GM23338 (cell line): ENCODE results near the gene GEMIN2. TPM values are rescaled to one million over a fixed set of nuclear protein-coding genes. Genes with fewer than 3 reads are reported as not detected.

Experiments
- ATAC-seq: fragments of 200-7000 bp; cut with Tn5 transposase; 3 replicates; pipeline ENCODE4 v1.9.1; 2020
- DNase-seq: peaks from one replicate; pipeline ENCODE4 v3.0.0-alpha.2; 2015; ENCODE audit warnings: low spot score
- H2AFZ ChIP-seq: fragments of 200-600 bp; sonication (generic); 2 replicates; pipeline ENCODE4 v1.8.0; 2016; ENCODE audit warnings: antibody characterized with exemption, mild to moderate bottlenecking, moderate library complexity
- H3F3A ChIP-seq: fragments of 200-600 bp; sonication (generic); replicated peaks from 2 replicates; pipeline ENCODE4 v1.8.0; 2017; ENCODE audit warnings: antibody characterized with exemption, mixed run types, low read depth
- H3K27ac ChIP-seq: fragments of 200-600 bp; sonication (generic); 2 replicates; pipeline ENCODE4 v1.6.1; 2016; ENCODE audit warnings: low read depth
- H3K27me3 ChIP-seq: fragments of 200-600 bp; sonication (generic); 2 replicates; pipeline ENCODE4 v1.8.0; 2016; ENCODE audit warnings: mild to moderate bottlenecking, mixed run types, moderate library complexity; ENCODE audit not compliant: insufficient read depth
- H3K36me3 ChIP-seq: fragments of 200-600 bp; sonication (generic); 2 replicates; pipeline ENCODE4 v1.8.0; 2016; ENCODE audit warnings: mild to moderate bottlenecking; ENCODE audit not compliant: insufficient read depth
- H3K4me1 ChIP-seq: fragments of 200-600 bp; sonication (generic); 2 replicates; pipeline ENCODE4 v1.8.0; 2016; ENCODE audit warnings: mild to moderate bottlenecking, moderate library complexity; ENCODE audit not compliant: insufficient read depth
- H3K4me2 ChIP-seq: fragments of 200-600 bp; sonication (generic); 2 replicates; pipeline ENCODE4 v1.7.1; 2017; ENCODE audit warnings: mixed run types
- H3K4me3 ChIP-seq: fragments of 200-600 bp; sonication (generic); 2 replicates; pipeline ENCODE4 v1.6.1; 2016; ENCODE audit warnings: mixed run types
- H3K79me2 ChIP-seq: fragments of 200-600 bp; sonication (generic); replicated peaks from 2 replicates; pipeline ENCODE4 v1.8.0; 2017; ENCODE audit warnings: mild to moderate bottlenecking; ENCODE audit not compliant: insufficient read depth
- H3K9me2 ChIP-seq: fragments of 200-600 bp; sonication (generic); 2 replicates; pipeline ENCODE4 v1.8.0; 2017; ENCODE audit not compliant: insufficient read depth
- H4K20me1 ChIP-seq: fragments of 200-600 bp; sonication (generic); replicated peaks from 2 replicates; pipeline ENCODE4 v1.8.0; 2017; ENCODE audit warnings: mild to moderate bottlenecking; ENCODE audit not compliant: insufficient read depth
- H3K27ac Mint-ChIP-seq: 2 replicates; pipeline ENCODE4 v1.8.0; 2020; ENCODE audit warnings: inconsistent platforms, mild to moderate bottlenecking, moderate library complexity, mixed read lengths
- H3K27me3 Mint-ChIP-seq: 3 replicates; pipeline ENCODE4 v1.8.0; 2022; ENCODE audit warnings: low read depth, mild to moderate bottlenecking, moderate library complexity, mixed read lengths, inconsistent platforms; ENCODE audit not compliant: insufficient read depth, poor library complexity
- H3K36me3 Mint-ChIP-seq: 3 replicates; pipeline ENCODE4 v1.8.0; 2021; ENCODE audit warnings: low read depth, mild to moderate bottlenecking, inconsistent platforms, moderate library complexity, mixed read lengths
- H3K4me1 Mint-ChIP-seq: 3 replicates; pipeline ENCODE4 v1.8.0; 2020; ENCODE audit warnings: mild to moderate bottlenecking, inconsistent platforms, mixed read lengths
- H3K4me3 Mint-ChIP-seq: 3 replicates; pipeline ENCODE4 v1.8.0; 2021; ENCODE audit warnings: moderate library complexity, mild to moderate bottlenecking, inconsistent platforms, mixed read lengths
- H3K9me3 Mint-ChIP-seq: 3 replicates; pipeline ENCODE4 v1.8.0; 2020; ENCODE audit warnings: moderate library complexity, mild to moderate bottlenecking, inconsistent platforms, mixed read lengths
- CREB1 ChIP-seq: fragments of 250-450 bp; sonication (Bioruptor Pico); IDR thresholded peaks from 2 replicates; pipeline ENCODE4 v1.5.0; 2020; ENCODE audit warnings: low read depth, mild to moderate bottlenecking, moderate library complexity
- EZH2 ChIP-seq: fragments of 200-600 bp; sonication (generic); IDR thresholded peaks from one replicate; pipeline ENCODE4 v1.8.0; 2017; ENCODE audit warnings: antibody characterized with exemption, mild to moderate bottlenecking, low read depth; ENCODE audit not compliant: unreplicated experiment
- EZH2phosphoT487 ChIP-seq: fragments of 200-600 bp; sonication (generic); IDR thresholded peaks from one replicate; pipeline ENCODE4 v1.8.1; 2018; ENCODE audit warnings: antibody characterized with exemption; ENCODE audit not compliant: unreplicated experiment
- JUNB ChIP-seq: IDR thresholded peaks from one replicate; pipeline ENCODE4 v1.6.1; 2016; ENCODE audit warnings: antibody characterized with exemption; ENCODE audit not compliant: unreplicated experiment
- NANOG ChIP-seq: IDR thresholded peaks from 2 replicates; pipeline ENCODE4 v1.6.1; 2016; ENCODE audit warnings: antibody characterized with exemption, borderline replicate concordance
- STAT1 ChIP-seq: IDR thresholded peaks from one replicate; pipeline ENCODE4 v1.6.1; 2016; ENCODE audit warnings: antibody characterized with exemption; ENCODE audit not compliant: unreplicated experiment
- ZNF114 ChIP-seq: fragments of 250-450 bp; sonication (Bioruptor Pico); IDR thresholded peaks from 2 replicates; pipeline ENCODE4 v1.5.0; 2020; ENCODE audit warnings: mild to moderate bottlenecking, moderate library complexity
- ZNF331 ChIP-seq: fragments of 250-450 bp; sonication (Bioruptor Pico); IDR thresholded peaks from 2 replicates; pipeline ENCODE4 v1.5.0; 2020; ENCODE audit warnings: low read depth, mild to moderate bottlenecking, moderate library complexity
- polyA plus RNA-seq: library from polyadenylated mRNA; unstranded; fragments of >200 nt; fragmentation: Nextera tagmentation; extraction: Ambion mirVana; gene quantifications from 2 replicates; pipeline ENCODE4 v1.2.1, GENCODE V29; 2016
- total RNA-seq: library from RNA; depleted of rRNA; stranded (reverse); fragments of >200 nt; shearing (Covaris generic); gene quantifications from 2 replicates; pipeline ENCODE4 v1.2.3, GENCODE V29; 2014
- TF ChIP-seq, protein P1 (sequence below), 2 experiments: fragments of 200-600 bp in 1 of 2; sonication (generic) in 1 of 2; conservative IDR thresholded peaks; 2 replicates each; pipeline versions ENCODE4 v1.5.1 to v1.6.1; 2016 to 2017; ENCODE audit warnings: antibody characterized with exemption in 2 of 2, low read depth in 2 of 2, mild to moderate bottlenecking in 2 of 2, moderate library complexity in 1 of 2
- TF ChIP-seq, protein P2 (sequence below): IDR thresholded peaks from 2 replicates; pipeline ENCODE4 v1.6.1; 2016; ENCODE audit warnings: antibody characterized with exemption
- TF ChIP-seq, protein P3 (sequence below): IDR thresholded peaks from one replicate; pipeline ENCODE4 v1.6.1; 2018; ENCODE audit warnings: antibody characterized with exemption; ENCODE audit not compliant: unreplicated experiment

GEMIN2 gene
- total and polyA plus RNA-seq, 2 experiments from 2014 or later: 37.0 to 61.6 TPM

DNA sequence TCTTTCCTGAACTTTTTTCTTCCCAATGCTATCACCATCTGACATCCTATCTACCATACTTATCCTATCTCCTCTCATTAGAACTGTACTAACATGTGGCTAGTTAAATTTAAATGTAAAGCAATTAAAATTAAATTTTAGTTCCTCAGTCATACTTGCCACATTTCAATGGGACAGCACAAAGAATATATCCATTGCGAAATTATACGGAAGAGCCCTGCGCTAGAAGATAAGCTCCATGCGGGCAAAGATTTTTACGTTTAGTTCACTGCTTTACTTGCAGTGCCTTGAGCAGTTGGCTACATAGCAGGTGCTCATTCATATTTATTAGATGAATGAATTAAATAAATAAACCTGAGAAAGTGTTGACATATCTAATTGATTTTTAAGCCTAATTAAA, 44.2 kb upstream of the GEMIN2 start:
- H4K20me1 ChIP-seq: peaks cover 13% of the 10 kb centered on the region; the same call in 1 of the 2 replicates
- peaks cover 24% of the 10 kb centered on the region; the same call in 1 of the 2 replicates for H3K36me3 ChIP-seq
- H3F3A ChIP-seq: no peaks in the 10 kb centered on the region
- H2AFZ ChIP-seq: no peak overlapping the region
- TF ChIP-seq, protein P1, sequence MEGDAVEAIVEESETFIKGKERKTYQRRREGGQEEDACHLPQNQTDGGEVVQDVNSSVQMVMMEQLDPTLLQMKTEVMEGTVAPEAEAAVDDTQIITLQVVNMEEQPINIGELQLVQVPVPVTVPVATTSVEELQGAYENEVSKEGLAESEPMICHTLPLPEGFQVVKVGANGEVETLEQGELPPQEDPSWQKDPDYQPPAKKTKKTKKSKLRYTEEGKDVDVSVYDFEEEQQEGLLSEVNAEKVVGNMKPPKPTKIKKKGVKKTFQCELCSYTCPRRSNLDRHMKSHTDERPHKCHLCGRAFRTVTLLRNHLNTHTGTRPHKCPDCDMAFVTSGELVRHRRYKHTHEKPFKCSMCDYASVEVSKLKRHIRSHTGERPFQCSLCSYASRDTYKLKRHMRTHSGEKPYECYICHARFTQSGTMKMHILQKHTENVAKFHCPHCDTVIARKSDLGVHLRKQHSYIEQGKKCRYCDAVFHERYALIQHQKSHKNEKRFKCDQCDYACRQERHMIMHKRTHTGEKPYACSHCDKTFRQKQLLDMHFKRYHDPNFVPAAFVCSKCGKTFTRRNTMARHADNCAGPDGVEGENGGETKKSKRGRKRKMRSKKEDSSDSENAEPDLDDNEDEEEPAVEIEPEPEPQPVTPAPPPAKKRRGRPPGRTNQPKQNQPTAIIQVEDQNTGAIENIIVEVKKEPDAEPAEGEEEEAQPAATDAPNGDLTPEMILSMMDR (conservative IDR thresholded peaks at IDR 0.05; ENCODE audit: low read depth in 2 of 2): no peak
- peaks cover 2% of the 10 kb centered on the region for H3K27me3 Mint-ChIP-seq
- no peaks in the 10 kb centered on the region for H3K27me3 ChIP-seq
- no peak overlapping the region for H3K4me3 Mint-ChIP-seq
- H3K4me1 ChIP-seq: no peaks in the 10 kb centered on the region
- no peaks in the 10 kb centered on the region for H3K9me2 ChIP-seq
- H3K27ac Mint-ChIP-seq: no peak overlapping the region
- 0 out of 2 replicates have a peak, but pooled peaks cover 3% of the 10 kb centered on the region for H3K79me2 ChIP-seq
- no peak overlapping the region for H3K4me3 ChIP-seq
- H3K4me1 Mint-ChIP-seq: no peaks in the 10 kb centered on the region
- no peak for ATAC-seq
- peaks cover 41% of the 10 kb centered on the region for H3K36me3 Mint-ChIP-seq
- H3K27ac ChIP-seq: no peak overlapping the region
- no peak for DNase-seq
- no peaks in the 10 kb centered on the region for H3K9me3 Mint-ChIP-seq
- no peak overlapping the region for H3K4me2 ChIP-seq

DNA sequence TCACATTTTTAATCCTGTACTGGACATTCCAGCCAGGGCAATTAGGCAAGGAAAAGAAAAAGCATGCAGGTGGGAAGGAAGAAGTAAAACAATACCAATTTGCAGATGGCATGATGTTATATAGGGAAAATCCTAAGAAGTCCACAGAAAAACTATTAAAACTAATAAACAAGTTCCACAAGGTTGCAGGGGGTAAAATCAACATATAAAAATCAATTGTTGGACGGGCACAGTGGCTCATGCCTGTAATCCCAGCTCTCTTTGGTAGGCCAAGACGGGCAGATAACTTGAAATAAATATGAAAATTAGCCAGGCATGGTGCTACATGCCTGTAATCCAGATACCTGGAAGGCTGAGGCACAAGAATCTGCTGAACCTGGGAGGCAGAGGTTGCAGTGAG, 43.0 kb upstream of the GEMIN2 start:
- Histone ChIP-seq H3K79me2 (0 out of 2 replicates have a peak, but pooled peaks cover 3% of the 10 kb centered on the region), H3K36me3 (peaks cover 33% of the 10 kb centered on the region; the same call in 1 of the 2 replicates), H4K20me1 (peaks cover 13% of the 10 kb centered on the region; the same call in 1 of the 2 replicates), H3K4me3 (no peak overlapping the region), H3K27ac (no peak overlapping the region), H3K4me2 (no peak overlapping the region), H3K9me2 (no peaks in the 10 kb centered on the region), H3F3A (no peaks in the 10 kb centered on the region), H3K4me1 (no peaks in the 10 kb centered on the region), H2AFZ (no peak overlapping the region), H3K27me3 (no peaks in the 10 kb centered on the region)
- Mint-ChIP-seq H3K4me3 (no peak overlapping the region), H3K36me3 (peaks cover 45% of the 10 kb centered on the region), H3K27ac (no peak overlapping the region), H3K27me3 (peaks cover 2% of the 10 kb centered on the region), H3K9me3 (no peaks in the 10 kb centered on the region), H3K4me1 (no peaks in the 10 kb centered on the region)
- ATAC-seq (no peak), DNase-seq (no peak)
- TF ChIP-seq, protein P1 (conservative IDR thresholded peaks at IDR 0.05; ENCODE audit: low read depth in 2 of 2): no peak
- TF ChIP-seq STAT1 (no peak), ZNF114 (CRISPR knock-in tag) (no peak), JUNB (no peak), CREB1 (CRISPR knock-in tag) (no peak), NANOG (no peak), EZH2 (no peak), ZNF331 (no peak), EZH2phosphoT487 (no peak)
- TF ChIP-seq, protein P2, sequence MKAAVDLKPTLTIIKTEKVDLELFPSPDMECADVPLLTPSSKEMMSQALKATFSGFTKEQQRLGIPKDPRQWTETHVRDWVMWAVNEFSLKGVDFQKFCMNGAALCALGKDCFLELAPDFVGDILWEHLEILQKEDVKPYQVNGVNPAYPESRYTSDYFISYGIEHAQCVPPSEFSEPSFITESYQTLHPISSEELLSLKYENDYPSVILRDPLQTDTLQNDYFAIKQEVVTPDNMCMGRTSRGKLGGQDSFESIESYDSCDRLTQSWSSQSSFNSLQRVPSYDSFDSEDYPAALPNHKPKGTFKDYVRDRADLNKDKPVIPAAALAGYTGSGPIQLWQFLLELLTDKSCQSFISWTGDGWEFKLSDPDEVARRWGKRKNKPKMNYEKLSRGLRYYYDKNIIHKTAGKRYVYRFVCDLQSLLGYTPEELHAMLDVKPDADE: no peak
- TF ChIP-seq, protein P3, sequence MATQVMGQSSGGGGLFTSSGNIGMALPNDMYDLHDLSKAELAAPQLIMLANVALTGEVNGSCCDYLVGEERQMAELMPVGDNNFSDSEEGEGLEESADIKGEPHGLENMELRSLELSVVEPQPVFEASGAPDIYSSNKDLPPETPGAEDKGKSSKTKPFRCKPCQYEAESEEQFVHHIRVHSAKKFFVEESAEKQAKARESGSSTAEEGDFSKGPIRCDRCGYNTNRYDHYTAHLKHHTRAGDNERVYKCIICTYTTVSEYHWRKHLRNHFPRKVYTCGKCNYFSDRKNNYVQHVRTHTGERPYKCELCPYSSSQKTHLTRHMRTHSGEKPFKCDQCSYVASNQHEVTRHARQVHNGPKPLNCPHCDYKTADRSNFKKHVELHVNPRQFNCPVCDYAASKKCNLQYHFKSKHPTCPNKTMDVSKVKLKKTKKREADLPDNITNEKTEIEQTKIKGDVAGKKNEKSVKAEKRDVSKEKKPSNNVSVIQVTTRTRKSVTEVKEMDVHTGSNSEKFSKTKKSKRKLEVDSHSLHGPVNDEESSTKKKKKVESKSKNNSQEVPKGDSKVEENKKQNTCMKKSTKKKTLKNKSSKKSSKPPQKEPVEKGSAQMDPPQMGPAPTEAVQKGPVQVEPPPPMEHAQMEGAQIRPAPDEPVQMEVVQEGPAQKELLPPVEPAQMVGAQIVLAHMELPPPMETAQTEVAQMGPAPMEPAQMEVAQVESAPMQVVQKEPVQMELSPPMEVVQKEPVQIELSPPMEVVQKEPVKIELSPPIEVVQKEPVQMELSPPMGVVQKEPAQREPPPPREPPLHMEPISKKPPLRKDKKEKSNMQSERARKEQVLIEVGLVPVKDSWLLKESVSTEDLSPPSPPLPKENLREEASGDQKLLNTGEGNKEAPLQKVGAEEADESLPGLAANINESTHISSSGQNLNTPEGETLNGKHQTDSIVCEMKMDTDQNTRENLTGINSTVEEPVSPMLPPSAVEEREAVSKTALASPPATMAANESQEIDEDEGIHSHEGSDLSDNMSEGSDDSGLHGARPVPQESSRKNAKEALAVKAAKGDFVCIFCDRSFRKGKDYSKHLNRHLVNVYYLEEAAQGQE: no peak
